ENCODE data around the gene TRMT2A.

The TRMT2A gene

GRCh38 chr22:20127318-20127868, 10.4 kb upstream of the TRMT2A start:
- Histone ChIP-seq H3K36me3 (ENCODE audit: control insufficient read depth in 2 of 2, insufficient read depth in 2 of 2, low read length in 2 of 2) (peaks cover 7 to 27% of the 10 kb centered on the region in 2 donors), H3K27me3 (ENCODE audit: control insufficient read depth in 1 of 2, insufficient read depth in 2 of 2, low read length in 2 of 2) (no peaks in the 10 kb centered on the region), H3K9ac (ENCODE audit: low read length in 2 of 2) (no peak overlapping the region), H3K4me3 (ENCODE audit: low read length in 2 of 2) (no peak overlapping the region), H3K9me3 (ENCODE audit: control insufficient read depth in 2 of 2, low read length in 2 of 2) (no peaks in the 10 kb centered on the region), H3K4me1 (ENCODE audit: control insufficient read depth, insufficient read depth, low read length) (peaks cover 14% of the 10 kb centered on the region), H3K27ac (ENCODE audit: low read length) (peak overlapping the region; percentile 6)

GRCh38 chr22:20126284-20127029, 9.4 kb upstream of the TRMT2A start:
- H3K4me1 ChIP-seq (ENCODE audit: control insufficient read depth, insufficient read depth, low read length) = peaks cover 11% of the 10 kb centered on the region
- no peak overlapping the region for H3K27ac ChIP-seq (ENCODE audit: low read length)
- no peaks in the 10 kb centered on the region for H3K9me3 ChIP-seq (ENCODE audit: control insufficient read depth in 2 of 2, low read length in 2 of 2)
- H3K36me3 ChIP-seq (ENCODE audit: control insufficient read depth in 2 of 2, insufficient read depth in 2 of 2, low read length in 2 of 2) = peaks cover 12 to 33% of the 10 kb centered on the region in 2 donors
- no peaks in the 10 kb centered on the region for H3K27me3 ChIP-seq (ENCODE audit: control insufficient read depth in 1 of 2, insufficient read depth in 2 of 2, low read length in 2 of 2)
- no peak overlapping the region for H3K4me3 ChIP-seq (ENCODE audit: low read length in 2 of 2)
- H3K9ac ChIP-seq (ENCODE audit: low read length in 2 of 2) = no peak overlapping the region

DNA sequence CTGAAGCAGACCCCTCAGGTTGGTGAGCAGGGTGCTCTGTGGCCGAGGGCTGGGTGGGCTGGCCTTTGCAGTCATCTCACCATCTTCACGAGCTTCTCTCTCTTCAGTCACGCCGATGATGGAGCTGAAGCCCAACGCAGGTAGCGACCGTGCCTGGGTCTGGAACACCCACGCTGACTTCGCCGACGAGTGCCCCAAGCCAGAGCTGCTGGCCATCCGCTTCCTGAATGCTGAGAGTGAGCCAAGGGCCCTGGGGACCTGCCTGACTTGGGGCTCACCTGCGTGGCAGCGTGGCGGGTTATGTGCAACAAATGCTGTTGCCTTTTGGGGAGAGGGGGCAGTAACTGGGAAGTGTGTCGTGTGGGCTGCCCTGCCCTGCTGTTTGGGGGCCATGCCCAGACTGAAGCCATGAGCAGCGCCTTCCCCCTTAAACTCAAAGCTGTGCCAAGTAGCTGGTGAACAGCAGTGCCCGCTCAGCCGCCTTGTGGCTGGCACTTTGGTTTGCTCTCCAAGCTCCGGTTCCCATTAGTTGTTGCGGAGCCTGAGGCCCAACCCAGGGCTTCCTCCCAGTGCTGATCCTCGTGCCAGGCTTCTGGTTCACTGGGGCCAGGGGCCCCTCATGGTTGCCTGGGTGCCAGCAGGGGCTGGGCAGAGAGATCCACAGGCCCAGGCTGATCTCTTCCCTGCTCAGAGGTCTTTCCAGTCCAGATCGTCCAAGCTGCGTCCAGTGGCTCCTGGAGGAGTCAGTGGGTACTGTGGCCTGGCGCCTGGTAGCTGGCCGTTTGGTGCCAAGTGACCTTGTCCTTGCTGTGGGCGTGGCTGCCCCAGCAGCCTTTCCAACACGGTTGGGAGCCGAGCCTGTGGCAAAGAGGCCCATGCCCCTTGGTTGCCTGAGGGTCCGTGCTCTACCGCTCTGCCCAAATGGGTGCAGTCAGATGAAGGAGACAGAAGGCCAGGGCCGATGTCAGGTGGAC, 8.5 kb upstream of the TRMT2A start:
- H3K4me3 ChIP-seq (ENCODE audit: low read length in 2 of 2) = no peak overlapping the region

GRCh38 chr22:20124083-20124787, 7.2 kb upstream of the TRMT2A start:
- Histone ChIP-seq H3K4me3 (ENCODE audit: low read length in 2 of 2) (no peak overlapping the region), H3K27me3 (ENCODE audit: control insufficient read depth in 1 of 2, insufficient read depth in 2 of 2, low read length in 2 of 2) (no peaks in the 10 kb centered on the region)

More for the DNA sequence above, 8.5 kb upstream of the TRMT2A start:
- no peak overlapping the region for H3K9ac ChIP-seq (ENCODE audit: low read length in 2 of 2)
- H3K36me3 ChIP-seq (ENCODE audit: control insufficient read depth in 2 of 2, insufficient read depth in 2 of 2, low read length in 2 of 2) = peaks cover 12 to 33% of the 10 kb centered on the region in 2 donors
- H3K27ac ChIP-seq (ENCODE audit: low read length) = no peak overlapping the region
- H3K27me3 ChIP-seq (ENCODE audit: control insufficient read depth in 1 of 2, insufficient read depth in 2 of 2, low read length in 2 of 2) = no peaks in the 10 kb centered on the region
- no peaks in the 10 kb centered on the region for H3K9me3 ChIP-seq (ENCODE audit: control insufficient read depth in 2 of 2, low read length in 2 of 2)
- peaks cover 7% of the 10 kb centered on the region for H3K4me1 ChIP-seq (ENCODE audit: control insufficient read depth, insufficient read depth, low read length)

DNA sequence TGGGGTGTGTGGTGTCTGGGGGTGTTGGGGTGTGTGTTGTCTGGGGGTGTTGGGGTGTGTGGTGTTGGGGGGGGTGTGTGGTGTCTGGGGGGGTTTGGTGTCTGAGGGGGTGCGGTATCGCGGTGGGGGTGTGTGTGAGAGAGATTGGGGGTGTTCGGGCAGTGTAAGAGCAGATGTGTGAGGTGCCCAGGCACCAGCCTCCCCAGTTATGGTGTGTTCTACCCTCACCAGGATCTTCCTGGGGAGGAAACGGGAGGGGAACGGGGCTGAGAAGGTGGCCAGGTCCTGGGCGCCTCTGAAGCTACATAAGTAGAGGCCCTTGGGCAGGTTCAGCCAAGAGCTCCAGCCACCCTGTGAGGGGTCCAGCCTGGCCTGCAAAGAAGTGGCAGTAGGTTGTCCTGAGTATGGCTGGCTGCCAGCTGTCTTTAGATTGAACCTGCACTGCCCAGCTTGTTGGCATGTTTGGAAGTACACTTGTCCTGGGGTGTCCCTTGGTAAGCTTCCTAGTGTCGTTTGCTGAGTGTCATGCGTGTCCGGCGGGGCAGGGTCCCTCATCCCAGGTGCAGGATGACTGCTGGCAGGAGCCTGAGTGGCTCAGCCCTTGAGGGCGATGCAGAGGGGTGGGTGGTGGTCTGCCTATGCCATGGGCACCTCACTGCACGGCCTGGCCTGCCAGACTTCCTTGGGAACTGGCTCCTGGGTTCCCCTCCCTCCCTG, 6.5 kb upstream of the TRMT2A start:
- no peak overlapping the region for H3K9ac ChIP-seq (ENCODE audit: low read length in 2 of 2)
- peaks cover 20 to 47% of the 10 kb centered on the region in 2 donors for H3K36me3 ChIP-seq (ENCODE audit: control insufficient read depth in 2 of 2, insufficient read depth in 2 of 2, low read length in 2 of 2)

More at GRCh38 chr22:20124083-20124787, 7.2 kb upstream of the TRMT2A start:
- Histone ChIP-seq H3K4me1 (ENCODE audit: control insufficient read depth, insufficient read depth, low read length) (peaks cover 6% of the 10 kb centered on the region), H3K9ac (ENCODE audit: low read length in 2 of 2) (no peak overlapping the region), H3K9me3 (ENCODE audit: control insufficient read depth in 2 of 2, low read length in 2 of 2) (no peaks in the 10 kb centered on the region), H3K36me3 (ENCODE audit: control insufficient read depth in 2 of 2, insufficient read depth in 2 of 2, low read length in 2 of 2) (peaks cover 20 to 42% of the 10 kb centered on the region in 2 donors), H3K27ac (ENCODE audit: low read length) (no peak overlapping the region)

GRCh38 chr22:20121856-20122415, 4.9 kb upstream of the TRMT2A start:
- Histone ChIP-seq H3K27me3 (ENCODE audit: control insufficient read depth in 1 of 2, insufficient read depth in 2 of 2, low read length in 2 of 2) (no peaks in the 10 kb centered on the region), H3K27ac (ENCODE audit: low read length) (no peak overlapping the region), H3K9ac (ENCODE audit: low read length in 2 of 2) (no peak overlapping the region), H3K4me1 (ENCODE audit: control insufficient read depth, insufficient read depth, low read length) (peaks cover 17% of the 10 kb centered on the region), H3K9me3 (ENCODE audit: control insufficient read depth in 2 of 2, low read length in 2 of 2) (no peaks in the 10 kb centered on the region), H3K4me3 (ENCODE audit: low read length in 2 of 2) (no peak overlapping the region), H3K36me3 (ENCODE audit: control insufficient read depth in 2 of 2, insufficient read depth in 2 of 2, low read length in 2 of 2) (peaks cover 20 to 44% of the 10 kb centered on the region in 2 donors)

More for the DNA sequence above, 6.5 kb upstream of the TRMT2A start:
- H3K9me3 ChIP-seq (ENCODE audit: control insufficient read depth in 2 of 2, low read length in 2 of 2) = no peaks in the 10 kb centered on the region
- no peak overlapping the region for H3K4me3 ChIP-seq (ENCODE audit: low read length in 2 of 2)
- H3K4me1 ChIP-seq (ENCODE audit: control insufficient read depth, insufficient read depth, low read length) = peaks cover 12% of the 10 kb centered on the region
- no peaks in the 10 kb centered on the region for H3K27me3 ChIP-seq (ENCODE audit: control insufficient read depth in 1 of 2, insufficient read depth in 2 of 2, low read length in 2 of 2)
- no peak overlapping the region for H3K27ac ChIP-seq (ENCODE audit: low read length)

DNA sequence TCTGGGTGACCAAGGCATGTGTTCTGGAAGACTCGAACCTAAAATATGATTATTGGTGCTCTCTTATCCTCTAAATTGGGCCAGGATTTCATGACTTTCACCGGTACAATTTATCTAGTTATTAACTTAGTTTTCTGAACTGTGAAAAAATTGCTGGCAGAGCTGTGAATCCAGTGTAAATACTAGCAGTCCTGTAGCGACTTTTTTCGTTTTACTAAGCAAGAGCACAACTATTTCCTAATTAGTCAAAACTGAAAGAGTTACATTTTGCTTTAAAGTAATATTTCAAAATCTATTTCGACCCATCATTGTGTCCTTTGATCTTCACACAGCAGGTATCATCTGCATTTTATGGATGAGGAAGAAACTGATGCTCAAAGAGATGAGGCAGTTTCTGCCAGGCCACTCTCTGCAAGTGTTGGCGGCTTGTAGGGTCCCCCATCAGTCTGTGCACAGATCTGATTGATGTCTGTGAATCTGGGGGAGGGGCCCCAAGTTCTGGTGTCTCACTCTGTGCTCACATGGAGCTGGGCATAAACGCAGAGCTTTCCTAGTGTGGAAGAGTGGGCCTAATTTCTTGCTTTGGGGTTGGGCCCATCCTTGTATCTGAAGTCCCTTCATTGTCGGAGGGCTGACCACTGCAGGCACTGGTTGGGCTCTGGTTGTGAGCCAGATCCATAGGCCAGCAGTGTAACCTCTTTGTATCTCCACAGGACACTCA, 1.4 kb upstream of the TRMT2A start:
- Histone ChIP-seq H3K36me3 (ENCODE audit: control insufficient read depth in 2 of 2, insufficient read depth in 2 of 2, low read length in 2 of 2) (peaks cover 22 to 33% of the 10 kb centered on the region in 2 donors), H3K9me3 (ENCODE audit: control insufficient read depth in 2 of 2, low read length in 2 of 2) (no peaks in the 10 kb centered on the region), H3K4me3 (ENCODE audit: low read length in 2 of 2) (peak overlapping the region; percentile 70 to 90), H3K4me1 (ENCODE audit: control insufficient read depth, insufficient read depth, low read length) (peaks cover 33% of the 10 kb centered on the region), H3K9ac (ENCODE audit: low read length in 2 of 2) (peak overlapping the region; percentile 71 to 77), H3K27ac (ENCODE audit: low read length) (peak overlapping the region; percentile 46), H3K27me3 (ENCODE audit: control insufficient read depth in 1 of 2, insufficient read depth in 2 of 2, low read length in 2 of 2) (no peaks in the 10 kb centered on the region)

- Histone ChIP-seq H3K27me3 (ENCODE audit: control insufficient read depth in 1 of 2, insufficient read depth in 2 of 2, low read length in 2 of 2) (no peaks in the 10 kb centered on the region), H3K36me3 (ENCODE audit: control insufficient read depth in 2 of 2, insufficient read depth in 2 of 2, low read length in 2 of 2) (peaks cover 28 to 35% of the 10 kb centered on the region in 2 donors), H3K9me3 (ENCODE audit: control insufficient read depth in 2 of 2, low read length in 2 of 2) (no peaks in the 10 kb centered on the region), H3K4me3 (ENCODE audit: low read length in 2 of 2) (peak overlapping the region; percentile 70 to 90), H3K9ac (ENCODE audit: low read length in 2 of 2) (peak overlapping the region; percentile 71 to 77), H3K4me1 (ENCODE audit: control insufficient read depth, insufficient read depth, low read length) (peaks cover 33% of the 10 kb centered on the region), H3K27ac (ENCODE audit: low read length) (peak overlapping the region; percentile 46)
These were observed 740 bp upstream of the TRMT2A start for GRCh38 chr22:20117633-20118299.
